HG02678 (cell line): Measurements from ENCODE around the gene VMA21.

ENCODE experiments used
- ATAC-seq: cut with Tn5 transposase; IDR thresholded peaks from one replicate; pipeline ENCODE4 v1.9.1; 2021; ENCODE audit warnings: mild to moderate bottlenecking, moderate library complexity; ENCODE audit not compliant: unreplicated experiment

VMA21 gene, protein sequence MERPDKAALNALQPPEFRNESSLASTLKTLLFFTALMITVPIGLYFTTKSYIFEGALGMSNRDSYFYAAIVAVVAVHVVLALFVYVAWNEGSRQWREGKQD

DNA sequence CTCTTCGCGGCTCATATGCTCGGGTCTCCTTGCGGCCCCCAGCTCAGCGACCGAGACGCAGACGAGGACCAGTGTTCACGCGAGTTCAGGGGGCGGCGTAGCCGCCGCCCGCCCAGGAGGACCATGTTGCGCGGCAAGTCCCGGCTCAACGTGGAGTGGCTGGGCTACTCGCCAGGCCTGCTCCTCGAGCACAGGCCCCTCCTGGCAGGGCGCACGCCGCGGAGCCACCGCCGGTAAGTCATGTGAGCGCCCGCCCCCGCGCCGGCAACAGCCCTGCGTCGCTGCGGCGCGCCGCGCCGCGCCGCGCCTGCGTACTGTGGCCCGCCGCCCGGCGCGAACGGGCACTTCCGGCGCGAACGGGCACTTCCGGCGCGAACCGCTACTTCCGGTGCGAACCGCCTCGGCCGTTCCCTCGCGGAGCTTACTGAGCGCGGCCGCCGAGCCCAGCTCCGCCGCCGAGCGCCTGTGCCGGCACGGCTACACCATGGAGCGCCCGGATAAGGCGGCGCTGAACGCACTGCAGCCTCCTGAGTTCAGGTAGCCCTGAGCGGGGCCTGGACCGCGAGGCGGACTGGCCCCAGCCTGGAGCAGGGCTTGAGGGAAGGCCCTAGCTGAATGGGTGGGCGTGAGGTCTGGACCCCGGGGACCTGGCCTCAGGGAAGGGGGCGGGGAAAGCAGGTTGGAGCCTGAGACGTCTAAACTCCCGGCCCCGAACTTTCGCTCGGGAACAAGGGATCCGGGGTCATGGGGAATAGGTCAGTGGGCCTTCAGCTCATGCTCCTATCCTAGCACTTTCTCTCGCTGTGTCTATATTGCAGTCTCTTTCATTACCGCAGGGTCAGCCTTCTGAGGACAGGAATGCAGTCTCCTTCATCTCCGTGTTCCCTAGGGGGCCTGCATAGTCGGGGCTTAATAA is at the start of gene VMA21:
VMA21 (plus strand) TSS at position 382 of the 916 bp plus-strand sequence; CDS start at position 485, 103 bp downstream.
- peak; percentile 86 for ATAC-seq

DNA sequence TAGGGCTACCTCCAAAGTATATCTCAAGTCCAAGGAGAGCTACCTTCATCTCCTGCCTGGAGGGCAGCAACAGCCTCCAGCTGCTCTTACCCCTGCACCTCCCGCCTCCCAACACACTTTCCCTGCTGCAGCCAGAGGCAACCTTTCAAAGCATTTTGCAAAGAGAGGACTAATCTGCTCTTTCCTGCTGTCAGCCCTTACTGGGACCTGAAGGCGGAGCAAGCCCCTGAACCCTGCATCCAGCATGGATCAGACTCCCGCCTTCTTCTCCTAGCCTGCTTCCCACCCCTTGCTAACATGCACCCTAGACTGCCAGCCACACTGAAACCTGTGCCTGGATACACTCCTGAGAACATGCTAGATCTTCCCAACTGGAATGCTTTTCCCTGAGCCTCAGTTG is 37.7 kb upstream of the VMA21 start:
- ATAC-seq = no peak

DNA sequence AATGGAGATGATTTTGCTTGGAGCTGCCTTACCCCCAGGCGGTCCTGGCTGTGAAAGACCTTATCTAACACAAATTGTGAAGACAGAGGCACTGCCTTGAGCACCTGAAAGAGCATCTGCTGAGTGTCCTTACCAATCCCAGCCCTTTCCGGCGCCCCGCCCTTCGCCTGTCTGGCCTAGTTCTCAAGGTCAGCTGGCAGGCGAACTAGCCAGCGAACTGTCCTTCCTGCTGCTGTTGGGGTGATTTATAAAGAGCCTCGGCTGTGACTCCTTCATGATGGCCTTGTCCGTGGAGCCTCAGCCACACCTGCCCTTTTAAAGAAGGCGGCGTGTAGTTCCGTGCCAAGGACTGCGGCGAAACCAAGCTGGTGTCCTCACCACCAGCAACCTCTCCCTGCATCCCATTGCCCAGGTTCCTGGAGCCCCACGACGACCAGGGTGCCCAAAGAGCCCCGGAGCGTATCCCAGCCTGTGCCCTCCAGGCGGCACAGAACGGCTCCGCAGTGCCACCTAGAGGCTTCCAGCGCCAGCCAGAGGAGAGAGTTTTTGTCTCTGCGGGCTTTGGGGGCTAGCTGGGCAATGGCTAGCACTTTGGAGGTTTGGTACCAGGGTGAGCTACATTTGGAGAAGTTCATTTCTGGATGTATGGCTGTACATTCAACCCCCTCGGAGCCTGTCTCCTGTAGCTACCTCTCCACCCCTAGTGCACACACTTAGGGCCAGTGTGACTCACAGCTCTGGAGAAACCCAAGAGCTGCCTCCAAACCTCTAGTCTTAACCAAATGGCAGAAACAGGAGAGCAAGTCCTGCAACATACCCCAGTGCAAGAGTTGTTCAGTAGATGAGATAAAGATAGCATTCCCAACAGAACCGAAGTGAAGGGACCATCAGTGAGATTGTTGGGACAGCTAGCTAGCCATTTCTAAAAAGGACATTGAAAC is 36.8 kb upstream of the VMA21 start:
- peak; percentile 87 for ATAC-seq

DNA sequence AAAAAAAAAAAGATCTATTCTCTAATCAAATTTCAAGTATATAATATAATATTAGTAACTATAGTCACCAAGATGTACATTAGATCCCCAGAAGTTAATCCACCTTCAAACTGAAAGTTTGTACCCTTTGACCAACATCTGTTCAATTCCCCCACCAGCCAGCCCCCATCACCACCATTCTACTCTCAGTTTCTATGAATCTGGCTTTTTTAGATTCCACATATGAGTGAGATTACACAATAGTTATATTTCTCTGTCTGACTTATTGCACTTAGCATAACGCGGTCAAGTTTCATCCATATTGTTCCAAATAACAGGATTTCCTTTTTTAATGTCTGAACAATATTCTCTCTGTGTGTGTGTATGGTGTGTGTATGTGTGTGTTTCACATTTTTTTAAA is 33.7 kb upstream of the VMA21 start:
- ATAC-seq = peak; percentile 42

DNA sequence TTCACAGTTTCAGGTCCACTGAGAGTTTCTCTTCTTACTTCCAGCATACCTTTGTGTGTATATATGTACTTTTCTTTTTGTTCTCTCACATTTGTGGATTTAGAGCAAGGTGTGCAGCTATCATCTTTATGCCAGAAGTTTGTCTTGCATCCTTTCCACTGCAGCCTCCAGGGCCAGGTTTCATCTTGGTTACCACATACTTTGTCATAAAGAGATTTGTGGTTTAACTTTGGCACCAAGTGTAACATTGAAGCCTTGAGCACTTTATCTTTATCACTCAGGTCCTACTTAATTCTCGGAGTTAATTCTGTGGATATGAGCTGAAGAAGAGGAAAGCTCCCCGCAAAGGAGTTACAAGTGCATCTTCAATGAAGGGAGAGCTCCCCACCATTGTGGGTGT is 31.4 kb upstream of the VMA21 start:
- no peak for ATAC-seq

DNA sequence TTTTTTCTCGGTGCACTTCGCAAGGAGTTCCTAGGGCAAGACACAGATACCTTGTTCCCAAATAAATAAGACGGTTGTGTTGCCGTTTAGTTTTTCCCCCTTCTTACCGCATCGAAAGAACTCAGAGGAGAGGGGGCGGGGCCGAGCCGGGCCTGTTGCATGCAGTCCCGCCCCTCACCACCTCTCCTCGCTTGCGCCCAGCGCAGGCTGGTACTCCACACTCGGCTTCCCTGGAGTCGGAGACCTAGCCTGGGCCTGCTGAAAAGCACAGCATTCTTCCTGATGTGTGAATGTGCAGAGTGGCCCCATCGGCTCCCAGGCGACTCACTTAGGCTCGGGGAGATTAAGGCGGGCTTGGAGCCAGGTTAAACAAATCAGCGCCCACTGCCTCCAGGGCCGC is 26.1 kb upstream of the VMA21 start:
- ATAC-seq = no peak

DNA sequence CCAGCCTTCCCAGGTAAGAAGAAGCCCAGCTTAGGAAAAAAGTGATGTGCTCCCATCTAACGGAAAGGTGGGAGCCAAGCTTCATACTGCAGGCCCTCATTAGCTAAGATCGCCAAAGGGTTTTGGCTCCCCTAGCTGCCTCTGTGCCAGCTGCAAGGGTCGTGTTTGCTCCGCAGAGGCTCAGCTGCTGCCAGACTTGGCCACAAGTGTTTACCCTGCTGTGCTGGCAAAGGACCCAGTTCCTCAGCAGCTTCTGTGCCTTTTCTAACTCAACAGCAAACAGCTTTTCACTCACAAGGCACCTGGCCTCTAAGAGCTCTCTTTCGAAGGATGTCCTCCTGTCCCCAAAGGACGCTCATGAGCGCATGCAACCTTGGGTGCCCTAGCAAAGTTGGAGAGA is 12.2 kb upstream of the VMA21 start:
- no peak for ATAC-seq

DNA sequence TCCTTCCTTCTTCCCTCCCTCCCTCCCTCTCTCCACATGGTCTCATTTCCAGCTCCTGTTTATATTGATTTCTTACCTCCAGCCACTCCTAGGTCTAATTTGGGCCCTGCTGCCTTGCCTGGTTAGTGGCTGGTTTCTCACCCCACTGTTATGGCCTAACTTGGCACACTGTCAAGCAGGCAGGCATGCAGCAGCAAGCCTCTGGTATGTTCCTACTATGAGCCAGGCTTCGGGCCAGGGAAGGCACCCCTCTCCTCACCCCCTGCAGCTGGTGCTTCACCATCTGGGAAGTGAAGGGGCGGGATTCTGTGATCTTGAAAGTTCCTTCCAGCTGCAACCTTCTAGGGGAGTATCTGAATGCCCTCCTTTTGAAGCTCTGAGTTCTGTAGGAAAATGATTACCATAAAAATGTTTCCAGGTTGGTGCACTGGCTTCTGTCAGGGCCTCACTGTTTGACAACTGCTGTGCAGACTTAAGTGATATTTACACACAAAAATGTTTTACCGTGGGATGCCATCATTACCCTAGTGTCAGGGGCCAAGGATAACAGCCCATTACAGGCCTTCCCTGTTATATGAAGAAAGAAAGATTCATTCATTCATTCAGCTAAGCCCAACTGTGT is 10.1 kb upstream of the VMA21 start:
- no peak for ATAC-seq

DNA sequence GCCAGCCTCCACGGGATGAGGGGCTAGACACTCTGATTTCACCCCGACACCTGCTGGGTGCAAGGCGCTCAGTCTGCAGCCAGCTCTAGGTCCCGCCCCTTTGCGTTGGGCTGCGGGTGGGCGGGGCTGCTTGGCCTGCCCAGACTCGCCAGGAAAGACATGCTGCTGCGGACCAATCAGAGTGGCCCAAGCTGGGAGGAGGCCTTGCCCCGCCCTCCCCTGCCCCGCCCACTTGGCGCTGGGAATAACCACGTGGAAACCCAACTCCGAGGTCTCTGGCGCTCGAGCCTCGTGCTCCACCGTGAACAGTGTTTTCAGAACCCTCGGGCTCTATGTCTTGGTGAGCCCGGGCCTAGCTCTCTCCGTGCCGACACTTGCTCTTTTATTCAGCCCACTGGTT is 5.3 kb upstream of the VMA21 start:
- ATAC-seq = no peak

DNA sequence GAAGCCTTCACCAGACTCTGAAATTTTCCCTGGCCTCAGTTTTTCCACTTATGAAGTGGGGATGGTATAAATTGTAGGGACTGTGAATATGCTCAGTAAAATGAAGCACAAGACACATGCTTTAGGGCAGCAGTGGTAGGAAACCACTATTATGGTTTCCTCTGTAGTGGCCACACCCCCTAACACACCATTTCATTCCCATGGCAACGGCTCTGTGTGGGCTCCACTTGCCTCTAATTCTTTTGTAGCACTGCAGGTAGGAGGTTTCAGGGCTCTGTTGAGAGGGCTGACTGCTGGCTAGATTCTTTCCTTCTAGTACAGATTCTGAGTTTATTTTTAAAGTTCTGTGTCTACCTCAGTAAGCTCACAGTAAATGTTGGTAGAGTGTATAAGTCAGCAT is 3.5 kb upstream of the VMA21 start:
- ATAC-seq = peak; percentile 19

DNA sequence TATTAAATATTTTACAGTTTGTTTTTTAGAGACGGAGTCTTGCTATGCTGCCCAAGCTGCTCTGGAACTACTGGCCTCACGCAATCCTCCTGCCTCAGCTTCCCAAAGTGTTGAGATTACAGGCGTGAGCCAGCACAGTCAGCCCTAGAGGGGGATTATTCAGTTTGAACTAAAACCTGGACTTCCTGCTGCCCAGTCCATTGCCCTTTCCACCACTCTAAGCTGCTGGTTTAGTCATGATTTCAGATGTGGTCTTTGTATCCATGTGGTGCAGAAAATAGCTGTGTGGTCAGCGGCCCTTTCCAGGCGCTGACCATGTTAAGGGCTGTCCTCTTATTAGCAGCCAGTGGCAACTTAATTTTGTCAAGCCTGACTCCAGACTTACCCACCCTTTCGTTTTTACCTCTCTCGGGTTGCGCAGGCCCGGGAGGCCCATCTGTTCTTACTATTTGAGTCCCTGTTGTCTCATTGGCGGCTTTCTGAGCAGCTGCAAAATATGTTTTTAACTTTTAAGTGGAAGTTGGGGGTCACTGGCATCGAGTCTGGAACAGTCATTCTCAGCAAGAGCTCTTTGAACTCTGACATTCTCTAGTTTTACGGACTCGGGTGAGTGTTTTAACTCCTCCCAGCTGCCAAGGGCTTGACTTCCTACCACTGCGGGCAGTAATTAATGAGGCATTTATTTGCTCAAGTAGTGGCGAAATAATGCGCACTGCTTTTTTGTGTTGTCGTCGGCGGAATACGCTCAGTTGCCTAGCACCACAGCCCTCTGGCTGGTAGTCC is 773 bp upstream of the VMA21 start:
- ATAC-seq = peak; percentile 32

DNA sequence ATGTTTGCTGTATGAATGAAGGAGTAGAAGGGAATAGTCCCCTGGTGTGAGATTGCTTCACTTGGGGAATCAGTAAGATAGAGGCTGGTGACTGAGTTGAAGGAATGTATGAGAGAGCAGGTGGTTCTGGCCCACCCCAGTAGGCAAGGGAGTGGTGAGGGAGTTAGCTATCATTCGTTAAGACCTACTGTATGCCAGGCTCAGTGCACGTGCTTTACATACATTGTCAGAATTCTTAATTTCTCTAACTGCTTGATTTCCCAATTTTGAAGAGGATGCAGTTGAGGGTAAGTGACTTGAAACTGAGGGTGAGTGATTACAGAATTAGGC is 700 bp downstream of the VMA21 start:
- ATAC-seq = no peak

DNA sequence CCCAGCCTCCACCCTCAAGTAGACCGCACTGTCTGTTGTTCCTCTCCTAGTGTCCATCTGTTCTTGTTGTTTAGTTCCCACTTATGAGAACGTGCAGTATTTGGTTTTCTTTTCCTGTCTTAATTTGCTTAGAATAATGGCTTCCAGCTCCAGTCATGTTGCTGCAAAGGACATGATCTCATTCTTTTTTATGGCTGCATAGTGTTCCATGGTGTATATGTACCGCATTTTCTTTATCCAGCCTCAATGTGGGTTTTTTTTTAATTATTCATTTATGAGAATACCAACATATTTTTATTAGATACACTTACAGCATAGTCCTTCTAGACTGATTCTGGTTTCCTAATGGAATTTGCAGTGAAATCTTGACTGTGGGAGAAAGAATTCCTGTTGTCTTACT is 1.3 kb downstream of the VMA21 start:
- no peak for ATAC-seq

DNA sequence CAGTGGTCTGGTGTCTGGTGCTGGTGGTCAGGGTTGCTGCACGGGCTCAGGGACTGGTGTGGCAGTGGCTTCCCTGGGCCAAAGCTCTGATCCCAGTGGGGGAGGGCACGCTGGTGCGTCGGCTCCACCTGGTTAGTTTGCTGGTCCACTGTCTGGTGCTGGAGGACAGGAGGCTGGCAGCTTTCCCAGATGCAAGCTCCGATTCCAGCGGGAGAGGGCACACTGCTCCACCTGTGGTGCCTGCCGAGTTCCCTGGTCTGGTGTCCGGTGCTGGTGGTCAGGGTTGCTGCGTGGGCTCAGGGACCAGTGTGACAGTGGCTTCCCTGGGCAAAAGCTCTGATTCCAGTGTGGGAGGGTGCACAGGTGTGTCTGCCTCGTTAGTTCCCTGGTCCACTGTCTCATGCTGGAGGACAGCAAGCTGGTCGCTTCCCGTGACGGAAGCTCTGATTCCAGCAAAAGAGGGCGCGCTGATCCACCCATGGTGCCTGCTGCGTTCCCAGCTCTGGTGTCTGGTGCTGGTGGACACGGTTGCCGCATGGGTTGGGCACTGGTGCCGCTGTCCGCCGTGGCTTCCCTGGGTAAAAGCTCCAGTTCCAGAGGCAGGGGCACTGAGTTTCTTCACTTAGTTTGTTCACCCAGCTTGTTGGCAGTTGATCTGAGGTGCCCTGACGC is 5.8 kb downstream of the VMA21 start:
- no peak for ATAC-seq

DNA sequence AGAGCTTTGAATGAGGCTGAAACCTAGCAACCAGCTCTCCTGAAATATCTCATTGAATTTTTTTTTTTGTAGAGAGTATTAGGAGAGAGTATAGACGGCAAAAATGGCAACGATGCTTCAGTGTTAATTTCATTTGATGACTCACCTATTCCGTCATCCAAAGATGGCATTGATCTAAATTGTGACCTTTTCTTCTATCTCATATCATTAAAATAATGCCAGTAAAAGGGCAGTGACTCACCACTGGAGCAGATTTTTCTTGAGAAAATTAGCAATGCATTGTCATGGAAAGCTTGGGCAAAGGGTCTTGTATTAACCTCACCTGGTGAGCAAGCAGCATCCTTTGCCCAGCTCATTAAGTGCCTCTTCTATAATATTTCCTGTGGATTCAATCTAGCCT is 19.6 kb downstream of the VMA21 start:
- ATAC-seq = no peak

DNA sequence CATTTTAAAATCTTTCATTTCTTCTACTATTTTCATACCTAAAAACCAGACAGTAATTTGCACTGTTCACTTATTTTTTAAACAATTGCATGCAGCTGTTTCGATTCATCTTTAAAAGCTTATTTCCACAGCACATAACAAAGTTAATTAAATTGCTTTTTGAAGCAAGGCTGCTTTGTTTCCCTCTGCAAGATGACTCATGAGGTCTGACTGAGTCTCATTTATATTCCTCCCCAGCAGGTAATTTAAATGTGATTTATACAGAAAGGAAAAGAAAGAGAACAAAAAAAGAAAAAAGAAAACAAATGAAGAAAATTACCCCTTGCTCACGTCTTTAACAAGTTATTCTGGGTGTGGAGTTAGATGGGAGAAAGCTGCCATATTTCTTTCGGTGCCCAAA is 22.8 kb downstream of the VMA21 start:
- ATAC-seq = no peak

DNA sequence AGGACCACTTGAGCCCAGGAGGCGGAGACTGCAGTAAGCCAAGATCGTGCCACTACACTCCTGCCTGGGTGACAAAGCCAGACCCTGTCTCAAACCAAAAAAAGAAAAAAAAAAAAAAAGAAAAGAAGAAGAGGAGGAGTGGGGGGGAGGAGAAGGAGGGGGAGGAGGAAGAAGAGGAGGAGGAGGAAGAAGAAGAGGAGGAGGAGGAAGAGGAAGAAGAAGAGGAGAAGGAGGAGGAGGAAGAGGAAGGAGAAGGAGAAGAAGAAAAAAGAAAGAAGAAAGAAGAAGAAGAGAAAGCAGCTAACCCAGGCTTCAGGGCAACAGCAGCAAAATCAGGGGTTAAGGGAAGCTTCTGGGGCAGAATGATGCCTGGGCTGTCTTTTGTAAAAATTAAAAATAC is 27.5 kb downstream of the VMA21 start:
- no peak for ATAC-seq

DNA sequence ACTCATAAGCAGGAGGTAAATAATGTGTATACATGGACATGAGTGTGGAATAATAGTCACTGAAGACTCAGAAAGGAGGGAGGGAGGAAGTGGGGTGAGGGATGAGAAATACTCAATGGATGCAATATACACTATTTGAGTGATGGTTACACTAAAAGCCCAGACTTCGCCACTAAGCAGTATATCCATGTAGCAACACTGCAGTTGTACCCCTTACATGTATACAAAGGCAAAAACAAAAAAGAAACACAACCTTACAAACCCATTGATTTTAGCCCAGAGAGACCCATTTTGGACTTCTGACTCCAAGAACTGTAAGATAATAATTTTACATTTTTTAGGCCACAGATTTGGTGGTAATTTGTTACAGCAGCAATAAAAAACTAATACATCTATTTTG is 51.5 kb downstream of the VMA21 start:
- ATAC-seq = no peak

DNA sequence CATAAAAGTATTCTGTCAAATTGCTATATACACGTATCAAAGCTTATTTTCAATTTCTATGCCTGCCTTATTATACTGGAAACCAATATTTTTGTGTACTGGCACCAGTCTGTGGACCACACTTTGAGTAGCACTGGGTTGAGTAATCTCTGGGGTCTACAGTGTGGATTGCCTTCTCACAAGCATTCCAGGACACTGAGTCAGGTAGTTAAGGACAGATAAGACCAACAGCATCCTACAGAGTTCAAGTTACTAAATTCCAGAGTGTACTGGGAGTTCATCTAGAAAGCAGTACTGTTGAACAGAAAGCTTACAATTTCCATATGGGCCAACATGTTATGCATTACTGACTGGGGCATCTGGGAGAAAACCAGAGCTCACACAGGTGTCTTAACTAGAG is 61.8 kb downstream of the VMA21 start:
- ATAC-seq = no peak
